Measurements from ENCODE around the gene MED26. TPM values are rescaled to one million over a fixed set of nuclear protein-coding genes. Genes with fewer than 3 reads are reported as not detected.

The MED26 gene
- total RNA-seq, 1 donor from 2014 or later, result 2.6 TPM

- Histone ChIP-seq H3K27ac (ENCODE audit: low read depth, low read length) (peak overlapping the region; percentile 88), H3K27me3 (ENCODE audit: control insufficient read depth in 3 of 3, insufficient read depth in 3 of 3, low read length in 3 of 3) (no peaks in the 10 kb centered on the region), H3K4me1 (ENCODE audit: control insufficient read depth in 3 of 3, insufficient read depth in 3 of 3, low read length in 3 of 3) (peaks cover 74 to 91% (median 78%) of the 10 kb centered on the region in 3 donors), H3K4me3 (ENCODE audit: low read length in 3 of 3) (peak overlapping the region in 2 of 3 donors; percentile 42 to 45), H3K9me3 (ENCODE audit: control insufficient read depth in 3 of 3, low read length in 3 of 3) (no peaks in the 10 kb centered on the region), H3K36me3 (ENCODE audit: control insufficient read depth in 3 of 3, insufficient read depth in 3 of 3, low read length in 3 of 3) (peaks cover 16 to 19% (median 18%) of the 10 kb centered on the region in 3 donors), H3K9ac (ENCODE audit: low read depth in 1 of 3, low read length in 3 of 3) (peak overlapping the region; percentile 54 to 80 (median 66))
Observed at GRCh38 chr19:16581145-16581970, 46.6 kb downstream of the MED26 start.

GRCh38 chr19:16579381-16579780, 48.6 kb downstream of the MED26 start:
- no peaks in the 10 kb centered on the region for H3K9me3 ChIP-seq (ENCODE audit: control insufficient read depth in 3 of 3, low read length in 3 of 3)
- no peak overlapping the region for H3K27ac ChIP-seq (ENCODE audit: low read depth, low read length)
- H3K36me3 ChIP-seq (ENCODE audit: control insufficient read depth in 3 of 3, insufficient read depth in 3 of 3, low read length in 3 of 3), result peaks cover 22 to 28% (median 25%) of the 10 kb centered on the region in 3 donors
- no peaks in the 10 kb centered on the region for H3K27me3 ChIP-seq (ENCODE audit: control insufficient read depth in 3 of 3, insufficient read depth in 3 of 3, low read length in 3 of 3)
- no peak overlapping the region for H3K4me3 ChIP-seq (ENCODE audit: low read length in 3 of 3)
- H3K4me1 ChIP-seq (ENCODE audit: control insufficient read depth in 3 of 3, insufficient read depth in 3 of 3, low read length in 3 of 3), result peaks cover 75 to 91% (median 78%) of the 10 kb centered on the region in 3 donors
- H3K9ac ChIP-seq (ENCODE audit: low read depth in 1 of 3, low read length in 3 of 3), result no peak overlapping the region

- peaks cover 76 to 91% (median 79%) of the 10 kb centered on the region in 3 donors for H3K4me1 ChIP-seq (ENCODE audit: control insufficient read depth in 3 of 3, insufficient read depth in 3 of 3, low read length in 3 of 3)
- H3K36me3 ChIP-seq (ENCODE audit: control insufficient read depth in 3 of 3, insufficient read depth in 3 of 3, low read length in 3 of 3), result peaks cover 22 to 31% (median 27%) of the 10 kb centered on the region in 3 donors
- H3K9ac ChIP-seq (ENCODE audit: low read depth in 1 of 3, low read length in 3 of 3), result peak overlapping the region in 1 of 3 donors; percentile 33
- no peaks in the 10 kb centered on the region for H3K9me3 ChIP-seq (ENCODE audit: control insufficient read depth in 3 of 3, low read length in 3 of 3)
- H3K27me3 ChIP-seq (ENCODE audit: control insufficient read depth in 3 of 3, insufficient read depth in 3 of 3, low read length in 3 of 3), result no peaks in the 10 kb centered on the region
- no peak overlapping the region for H3K4me3 ChIP-seq (ENCODE audit: low read length in 3 of 3)
- peak overlapping the region; percentile 45 for H3K27ac ChIP-seq (ENCODE audit: low read depth, low read length)
Observed at GRCh38 chr19:16577531-16577985, 50.4 kb downstream of the MED26 start.

- no peaks in the 10 kb centered on the region for H3K9me3 ChIP-seq (ENCODE audit: control insufficient read depth in 3 of 3, low read length in 3 of 3)
- H3K36me3 ChIP-seq (ENCODE audit: control insufficient read depth in 3 of 3, insufficient read depth in 3 of 3, low read length in 3 of 3), result peaks cover 22 to 31% (median 27%) of the 10 kb centered on the region in 3 donors
- H3K27me3 ChIP-seq (ENCODE audit: control insufficient read depth in 3 of 3, insufficient read depth in 3 of 3, low read length in 3 of 3), result no peaks in the 10 kb centered on the region
- H3K9ac ChIP-seq (ENCODE audit: low read depth in 1 of 3, low read length in 3 of 3), result peak overlapping the region in 1 of 3 donors; percentile 33
- H3K27ac ChIP-seq (ENCODE audit: low read depth, low read length), result peak overlapping the region; percentile 48
- H3K4me1 ChIP-seq (ENCODE audit: control insufficient read depth in 3 of 3, insufficient read depth in 3 of 3, low read length in 3 of 3), result peaks cover 71 to 87% (median 73%) of the 10 kb centered on the region in 3 donors
- no peak overlapping the region for H3K4me3 ChIP-seq (ENCODE audit: low read length in 3 of 3)
Observed at GRCh38 chr19:16576690-16577530, 51.1 kb downstream of the MED26 start.

- Histone ChIP-seq H3K9ac (ENCODE audit: low read depth in 1 of 3, low read length in 3 of 3) (peak overlapping the region in 1 of 3 donors; percentile 68), H3K9me3 (ENCODE audit: control insufficient read depth in 3 of 3, low read length in 3 of 3) (no peaks in the 10 kb centered on the region), H3K4me1 (ENCODE audit: control insufficient read depth in 3 of 3, insufficient read depth in 3 of 3, low read length in 3 of 3) (peaks cover 71 to 87% (median 71%) of the 10 kb centered on the region in 3 donors), H3K4me3 (ENCODE audit: low read length in 3 of 3) (no peak overlapping the region), H3K27ac (ENCODE audit: low read depth, low read length) (peak overlapping the region; percentile 48), H3K36me3 (ENCODE audit: control insufficient read depth in 3 of 3, insufficient read depth in 3 of 3, low read length in 3 of 3) (peaks cover 22 to 31% (median 27%) of the 10 kb centered on the region in 3 donors), H3K27me3 (ENCODE audit: control insufficient read depth in 3 of 3, insufficient read depth in 3 of 3, low read length in 3 of 3) (no peaks in the 10 kb centered on the region)
Observed at GRCh38 chr19:16575861-16576689, 51.9 kb downstream of the MED26 start.

GRCh38 chr19:16575282-16575681, 52.7 kb downstream of the MED26 start:
- peaks cover 22 to 31% (median 27%) of the 10 kb centered on the region in 3 donors for H3K36me3 ChIP-seq (ENCODE audit: control insufficient read depth in 3 of 3, insufficient read depth in 3 of 3, low read length in 3 of 3)
- H3K27ac ChIP-seq (ENCODE audit: low read depth, low read length), result peak overlapping the region; percentile 48
- peaks cover 66 to 86% (median 71%) of the 10 kb centered on the region in 3 donors for H3K4me1 ChIP-seq (ENCODE audit: control insufficient read depth in 3 of 3, insufficient read depth in 3 of 3, low read length in 3 of 3)
- H3K9ac ChIP-seq (ENCODE audit: low read depth in 1 of 3, low read length in 3 of 3), result peak overlapping the region; percentile 12 to 68 (median 21)
- no peaks in the 10 kb centered on the region for H3K9me3 ChIP-seq (ENCODE audit: control insufficient read depth in 3 of 3, low read length in 3 of 3)
- H3K4me3 ChIP-seq (ENCODE audit: low read length in 3 of 3), result no peak overlapping the region
- H3K27me3 ChIP-seq (ENCODE audit: control insufficient read depth in 3 of 3, insufficient read depth in 3 of 3, low read length in 3 of 3), result no peaks in the 10 kb centered on the region

GRCh38 chr19:16573925-16574324, 54.1 kb downstream of the MED26 start:
- no peaks in the 10 kb centered on the region for H3K27me3 ChIP-seq (ENCODE audit: control insufficient read depth in 3 of 3, insufficient read depth in 3 of 3, low read length in 3 of 3)
- peak overlapping the region; percentile 5 to 94 (median 53) for H3K9ac ChIP-seq (ENCODE audit: low read depth in 1 of 3, low read length in 3 of 3)
- H3K27ac ChIP-seq (ENCODE audit: low read depth, low read length), result peak overlapping the region; percentile 83
- peaks cover 19 to 43% (median 34%) of the 10 kb centered on the region in 3 donors for H3K36me3 ChIP-seq (ENCODE audit: control insufficient read depth in 3 of 3, insufficient read depth in 3 of 3, low read length in 3 of 3)
- H3K4me1 ChIP-seq (ENCODE audit: control insufficient read depth in 3 of 3, insufficient read depth in 3 of 3, low read length in 3 of 3), result peaks cover 60 to 80% (median 64%) of the 10 kb centered on the region in 3 donors
- no peaks in the 10 kb centered on the region for H3K9me3 ChIP-seq (ENCODE audit: control insufficient read depth in 3 of 3, low read length in 3 of 3)
- H3K4me3 ChIP-seq (ENCODE audit: low read length in 3 of 3), result peak overlapping the region; percentile 93 to 95 (median 95)

GRCh38 chr19:16573296-16573695, 54.7 kb downstream of the MED26 start:
- no peaks in the 10 kb centered on the region for H3K9me3 ChIP-seq (ENCODE audit: control insufficient read depth in 3 of 3, low read length in 3 of 3)
- peak overlapping the region; percentile 79 to 94 (median 93) for H3K9ac ChIP-seq (ENCODE audit: low read depth in 1 of 3, low read length in 3 of 3)
- no peaks in the 10 kb centered on the region for H3K27me3 ChIP-seq (ENCODE audit: control insufficient read depth in 3 of 3, insufficient read depth in 3 of 3, low read length in 3 of 3)
- peak overlapping the region; percentile 93 to 95 (median 95) for H3K4me3 ChIP-seq (ENCODE audit: low read length in 3 of 3)
- peaks cover 17 to 40% (median 34%) of the 10 kb centered on the region in 3 donors for H3K36me3 ChIP-seq (ENCODE audit: control insufficient read depth in 3 of 3, insufficient read depth in 3 of 3, low read length in 3 of 3)
- H3K27ac ChIP-seq (ENCODE audit: low read depth, low read length), result peak overlapping the region; percentile 83
- H3K4me1 ChIP-seq (ENCODE audit: control insufficient read depth in 3 of 3, insufficient read depth in 3 of 3, low read length in 3 of 3), result peaks cover 60 to 78% (median 64%) of the 10 kb centered on the region in 3 donors
